ENCODE results near the gene OXGR1. TPM values are rescaled to one million over a fixed set of nuclear protein-coding genes. Genes with fewer than 3 reads are reported as not detected.

OXGR1 gene
- total and polyA plus RNA-seq, 2 of the 4 experiments (the other 2 are of a cell fraction) = not detected

DNA sequence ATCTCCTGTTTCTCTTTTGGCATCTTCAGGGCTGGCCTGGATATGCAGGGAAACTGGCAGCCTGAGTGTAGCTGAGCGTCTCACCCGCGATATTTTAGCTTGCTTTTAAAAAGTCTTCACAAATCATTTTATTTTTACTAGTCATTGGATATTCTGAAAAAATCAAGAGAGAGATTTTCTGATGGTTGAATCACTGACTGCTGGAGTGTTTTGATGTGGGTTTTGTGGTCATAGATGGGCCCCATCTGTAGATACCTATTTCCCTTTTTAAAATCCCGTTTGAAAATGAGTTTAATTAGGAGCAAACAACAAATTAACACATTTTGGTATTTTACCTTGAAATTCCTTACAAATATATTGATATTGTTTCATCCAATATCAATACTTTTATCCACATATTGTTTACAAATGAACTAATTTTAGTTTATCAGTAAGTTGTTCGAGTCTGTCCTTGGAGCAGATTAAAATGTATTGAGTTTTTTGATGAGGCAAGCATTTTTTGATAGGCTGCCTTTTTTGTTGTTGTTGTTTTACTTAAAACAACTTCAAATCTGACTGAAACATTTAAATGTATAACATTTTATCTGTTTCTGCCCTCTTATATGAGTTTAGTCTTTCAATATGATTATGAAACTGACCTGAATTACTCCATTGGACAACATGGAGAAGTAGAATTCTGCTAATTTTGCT is 21.5 kb upstream of the OXGR1 start:
- intact Hi-C loops (cut with micrococcal nuclease) = loop anchor here (5.0 kb wide), 2 partner anchors 206 to 641 kb away; partner anchors contain the start of gene MBNL2
- Histone ChIP-seq H2BK15ac (ENCODE audit: low read depth, low read length) (no peak overlapping the region), H3K56ac (ENCODE audit: extremely low read depth, insufficient read depth, low read length) (no peak overlapping the region), H4K91ac (ENCODE audit: insufficient read depth, low read depth, low read length) (no peak overlapping the region), H3K23ac (ENCODE audit: low read depth, low read length) (no peak overlapping the region), H2AK9ac (replicated peaks; ENCODE audit: low read depth, low read length, poor library complexity) (no peak overlapping the region), H3K79me1 (ENCODE audit: low read depth in 1 of 2, low read length in 2 of 2) (no peaks in the 10 kb centered on the region), H2BK120ac (ENCODE audit: low read depth, low read length) (no peak overlapping the region), H3K9me3 (ENCODE audit: control insufficient read depth, insufficient read depth, low read length) (no peaks in the 10 kb centered on the region), H3K4me1 (ENCODE audit: control insufficient read depth, insufficient read depth, low read length) (peaks cover 2% of the 10 kb centered on the region; the same call in 1 of the 2 replicates), H2BK20ac (ENCODE audit: low read depth, low read length) (no peak overlapping the region), H3K4me3 (ENCODE audit: insufficient read depth, low read depth, low read length) (no peak overlapping the region), H3K9me1 (ENCODE audit: insufficient read depth, low read length) (no peaks in the 10 kb centered on the region), H2BK5ac (ENCODE audit: low read depth, low read length, poor library complexity, severe bottlenecking) (no peak overlapping the region), H4K8ac (ENCODE audit: low read depth in 2 of 2, low read length in 2 of 2) (no peak overlapping the region), H3K4me2 (ENCODE audit: low read depth, low read length) (no peak overlapping the region), H3K27me3 (ENCODE audit: control insufficient read depth, insufficient read depth, low read length) (peaks cover 18% of the 10 kb centered on the region), H2AK5ac (ENCODE audit: low read depth, low read length) (no peak overlapping the region), H3K14ac (replicated peaks; ENCODE audit: low read depth, low read length) (no peak overlapping the region), H3K9ac (ENCODE audit: low read depth, low read length) (no peak overlapping the region), H4K20me1 (ENCODE audit: insufficient read depth, low read length) (no peaks in the 10 kb centered on the region), H3K18ac (ENCODE audit: low read depth, low read length) (no peak overlapping the region), H2AFZ (replicated peaks; ENCODE audit: low read length, poor library complexity) (no peak overlapping the region), H3K4ac (ENCODE audit: low read depth, low read length) (no peak overlapping the region), H3K36me3 (ENCODE audit: control insufficient read depth, insufficient read depth, low read length) (no peaks in the 10 kb centered on the region), H4K5ac (ENCODE audit: low read depth, low read length) (no peak overlapping the region), H3K27ac (ENCODE audit: insufficient read depth, low read length) (no peak overlapping the region)
- peak; percentile 98 for TF ChIP-seq MAFK (IDR thresholded peaks at IDR 0.05; ENCODE audit: low read depth, low read length)
- no peak for TF ChIP-seq USF2 (IDR thresholded peaks at IDR 0.05; ENCODE audit: low read depth, low read length)
- no peak for TF ChIP-seq BHLHE40 (IDR thresholded peaks at IDR 0.05; ENCODE audit: low read depth, low read length)
- TF ChIP-seq CHD1 (IDR thresholded peaks at IDR 0.05; ENCODE audit: low read depth, low read length) = no peak
- TF ChIP-seq POLR2A (IDR thresholded peaks at IDR 0.05; ENCODE audit: low read depth, low read length) = no peak
- TF ChIP-seq MXI1 (IDR thresholded peaks at IDR 0.05; ENCODE audit: borderline replicate concordance, low read depth, low read length) = no peak
- TF ChIP-seq, protein P1, sequence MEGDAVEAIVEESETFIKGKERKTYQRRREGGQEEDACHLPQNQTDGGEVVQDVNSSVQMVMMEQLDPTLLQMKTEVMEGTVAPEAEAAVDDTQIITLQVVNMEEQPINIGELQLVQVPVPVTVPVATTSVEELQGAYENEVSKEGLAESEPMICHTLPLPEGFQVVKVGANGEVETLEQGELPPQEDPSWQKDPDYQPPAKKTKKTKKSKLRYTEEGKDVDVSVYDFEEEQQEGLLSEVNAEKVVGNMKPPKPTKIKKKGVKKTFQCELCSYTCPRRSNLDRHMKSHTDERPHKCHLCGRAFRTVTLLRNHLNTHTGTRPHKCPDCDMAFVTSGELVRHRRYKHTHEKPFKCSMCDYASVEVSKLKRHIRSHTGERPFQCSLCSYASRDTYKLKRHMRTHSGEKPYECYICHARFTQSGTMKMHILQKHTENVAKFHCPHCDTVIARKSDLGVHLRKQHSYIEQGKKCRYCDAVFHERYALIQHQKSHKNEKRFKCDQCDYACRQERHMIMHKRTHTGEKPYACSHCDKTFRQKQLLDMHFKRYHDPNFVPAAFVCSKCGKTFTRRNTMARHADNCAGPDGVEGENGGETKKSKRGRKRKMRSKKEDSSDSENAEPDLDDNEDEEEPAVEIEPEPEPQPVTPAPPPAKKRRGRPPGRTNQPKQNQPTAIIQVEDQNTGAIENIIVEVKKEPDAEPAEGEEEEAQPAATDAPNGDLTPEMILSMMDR (conservative IDR thresholded peaks at IDR 0.05; ENCODE audit: low read depth, low read length) = no peak
- BruUV-seq (replicated peaks) = no TSS peak
- dilution Hi-C loops (cut with HindIII; ENCODE audit: low sequenced_read_pairs, unreplicated experiment) = no loop called here
- ATAC-seq (ENCODE audit: low read depth) (no peak), DNase-seq (no peak)
- WGBS, 2 experiments (ENCODE audit: extremely low coverage in 2 of 2, insufficient read length in 1 of 2) = no CpG with 5 or more reads among the region's 5 CpGs
- in situ Hi-C loops (cut with MboI; ENCODE audit: low sequenced_read_pairs) = loop anchor here (10.0 kb wide), 1 partner anchor 789 kb away; no protein-coding TSS in a partner anchor
- ChIA-PET CTCF (no interaction called here), POLR2A (ENCODE audit: unreplicated experiment) (no interaction called here)
